ENCODE measurements around the gene CAMKV. TPM values are rescaled to one million over a fixed set of nuclear protein-coding genes. Genes with fewer than 3 reads are reported as not detected.

The CAMKV gene
- total and polyA plus RNA-seq, 2 of the 4 experiments (the other 2 are of a cell fraction): not detected

GRCh38 chr3:49898991-49899390 is 29.3 kb upstream of the CAMKV start:
- 53% methylated on average over 4 of the region's 6 CpGs; no CpG with 5 or more reads in 1 of the 2 experiments for WGBS, 2 experiments (ENCODE audit: extremely low coverage in 2 of 2, insufficient read length in 1 of 2)
- H4K5ac ChIP-seq (ENCODE audit: low read depth, low read length): no peak overlapping the region
- H3K4me2 ChIP-seq (ENCODE audit: low read depth, low read length): no peak overlapping the region
- no peak overlapping the region for H4K8ac ChIP-seq (ENCODE audit: low read depth in 2 of 2, low read length in 2 of 2)
- H3K4ac ChIP-seq (ENCODE audit: low read depth, low read length): no peak overlapping the region
- TF ChIP-seq CHD1 (IDR thresholded peaks at IDR 0.05; ENCODE audit: low read depth, low read length): no peak
- no peak for TF ChIP-seq RAD21 (IDR thresholded peaks at IDR 0.05; ENCODE audit: low read length)
- TF ChIP-seq ELK1 (IDR thresholded peaks at IDR 0.05; ENCODE audit: borderline replicate concordance, low read depth, low read length): no peak
- TF ChIP-seq USF2 (IDR thresholded peaks at IDR 0.05; ENCODE audit: low read depth, low read length): no peak
- no peak for TF ChIP-seq CTCF (conservative IDR thresholded peaks at IDR 0.05; ENCODE audit: low read depth, low read length)
- TF ChIP-seq MAFK (IDR thresholded peaks at IDR 0.05; ENCODE audit: low read depth, low read length): no peak
- TF ChIP-seq CEBPB (IDR thresholded peaks at IDR 0.05; ENCODE audit: low read depth, low read length): no peak
- TF ChIP-seq MXI1 (IDR thresholded peaks at IDR 0.05; ENCODE audit: borderline replicate concordance, low read depth, low read length): no peak
- no peak for TF ChIP-seq RFX5 (IDR thresholded peaks at IDR 0.05; ENCODE audit: low read depth, low read length)
- no peak for TF ChIP-seq FOS (IDR thresholded peaks at IDR 0.05; ENCODE audit: low read depth, low read length)
- no peak for TF ChIP-seq POLR2A (IDR thresholded peaks at IDR 0.05; ENCODE audit: low read depth, low read length)
- TF ChIP-seq BHLHE40 (IDR thresholded peaks at IDR 0.05; ENCODE audit: low read depth, low read length): no peak
- no peak for TF ChIP-seq MAZ (IDR thresholded peaks at IDR 0.05; ENCODE audit: borderline replicate concordance, low read depth, low read length)
- TF ChIP-seq RCOR1 (IDR thresholded peaks at IDR 0.05; ENCODE audit: insufficient replicate concordance, low read length): no peak
- TF ChIP-seq SMC3 (IDR thresholded peaks at IDR 0.05; ENCODE audit: low read depth, low read length): no peak
- TF ChIP-seq NFE2L2 (IDR thresholded peaks at IDR 0.05; ENCODE audit: low read depth, low read length): no peak
- H3K27ac ChIP-seq (ENCODE audit: insufficient read depth, low read length): no peak overlapping the region
- H3K9me1 ChIP-seq (ENCODE audit: insufficient read depth, low read length): peaks cover 2% of the 10 kb centered on the region; the same call in 1 of the 2 replicates
- H2AK9ac ChIP-seq (replicated peaks; ENCODE audit: low read depth, low read length, poor library complexity): no peak overlapping the region
- no peaks in the 10 kb centered on the region for H3K9me3 ChIP-seq (ENCODE audit: control insufficient read depth, insufficient read depth, low read length)
- H3K9ac ChIP-seq (ENCODE audit: low read depth, low read length): no peak overlapping the region
- no peaks in the 10 kb centered on the region for H3K27me3 ChIP-seq (ENCODE audit: control insufficient read depth, insufficient read depth, low read length)
- no peak overlapping the region for H2BK20ac ChIP-seq (ENCODE audit: low read depth, low read length)
- H4K91ac ChIP-seq (ENCODE audit: insufficient read depth, low read depth, low read length): no peak overlapping the region
- no peak overlapping the region for H2BK120ac ChIP-seq (ENCODE audit: low read depth, low read length)
- H2BK15ac ChIP-seq (ENCODE audit: low read depth, low read length): no peak overlapping the region
- BruUV-seq (replicated peaks): no TSS peak
- no peak overlapping the region for H2AK5ac ChIP-seq (ENCODE audit: low read depth, low read length)
- POLR2A ChIA-PET (ENCODE audit: unreplicated experiment): no interaction called here
- H3K23ac ChIP-seq (ENCODE audit: low read depth, low read length): no peak overlapping the region
- no peak for ATAC-seq (ENCODE audit: low read depth)
- no peak overlapping the region for H2BK5ac ChIP-seq (ENCODE audit: low read depth, low read length, poor library complexity, severe bottlenecking)
- CTCF ChIA-PET: no interaction called here
- H4K20me1 ChIP-seq (ENCODE audit: insufficient read depth, low read length): no peaks in the 10 kb centered on the region
- no peak overlapping the region for H3K18ac ChIP-seq (ENCODE audit: low read depth, low read length)
- H3K4me3 ChIP-seq (ENCODE audit: insufficient read depth, low read depth, low read length): no peak overlapping the region
- peaks cover 10% of the 10 kb centered on the region for H3K4me1 ChIP-seq (ENCODE audit: control insufficient read depth, insufficient read depth, low read length)
- H3K56ac ChIP-seq (ENCODE audit: extremely low read depth, insufficient read depth, low read length): no peak overlapping the region
- no peak overlapping the region for H2AFZ ChIP-seq (replicated peaks; ENCODE audit: low read length, poor library complexity)
- dilution Hi-C loops (cut with HindIII; ENCODE audit: low sequenced_read_pairs, unreplicated experiment) (no loop called here), in situ Hi-C loops (cut with MboI; ENCODE audit: low sequenced_read_pairs) (no loop called here), intact Hi-C loops (cut with micrococcal nuclease) (no loop called here)
- H3K14ac ChIP-seq (replicated peaks; ENCODE audit: low read depth, low read length): no peak overlapping the region
- no peaks in the 10 kb centered on the region for H3K79me1 ChIP-seq (ENCODE audit: low read depth in 1 of 2, low read length in 2 of 2)
- H3K36me3 ChIP-seq (ENCODE audit: control insufficient read depth, insufficient read depth, low read length): no peaks in the 10 kb centered on the region
- DNase-seq: no peak
